ENCODE results near the gene DYRK2. TPM values are rescaled to one million over a fixed set of nuclear protein-coding genes. Genes with fewer than 3 reads are reported as not detected.

Gene DYRK2
- total and polyA plus RNA-seq, 4 donors, result 1.2 to 8.8 (median 4.9) TPM

- WGBS, result 42% methylated on average over 21 of the region's 21 CpGs
- no peak overlapping the region for H3K9ac ChIP-seq (ENCODE audit: low read depth in 1 of 2, low read length in 2 of 2)
Measured at GRCh38 chr12:67647181-67647798, 1.3 kb upstream of the DYRK2 start.

GRCh38 chr12:67647799-67648520, 585 bp upstream of the DYRK2 start:
- Histone ChIP-seq H3K9ac (ENCODE audit: low read depth in 1 of 2, low read length in 2 of 2) (no peak overlapping the region), H3K27me3 (ENCODE audit: control insufficient read depth in 4 of 4, insufficient read depth in 4 of 4, low read length in 3 of 4) (no peaks in the 10 kb centered on the region), H3K36me3 (ENCODE audit: control insufficient read depth in 4 of 4, insufficient read depth in 3 of 4, low read depth in 1 of 4, low read length in 3 of 4) (no peaks in the 10 kb centered on the region), H3K4me3 (ENCODE audit: low read depth in 1 of 3, low read length in 3 of 3) (peak overlapping the region; percentile 62 to 99 (median 76)), H3K9me3 (ENCODE audit: control insufficient read depth in 4 of 4, low read length in 3 of 4) (no peaks in the 10 kb centered on the region), H3K27ac (ENCODE audit: low read depth in 1 of 2, low read length in 2 of 2) (peak overlapping the region; percentile 71 to 78), H3K4me1 (ENCODE audit: control insufficient read depth in 4 of 4, insufficient read depth in 4 of 4, low read length in 3 of 4) (peaks cover 2 to 18% (median 9%) of the 10 kb centered on the region in 4 donors)
- DNase-seq (ENCODE audit: low spot score), result peak; percentile 55
- 2% methylated on average over 41 of the region's 41 CpGs for WGBS
- TF ChIP-seq SP1 (IDR thresholded peaks at IDR 0.05) (peak; percentile 44), YY1 (IDR thresholded peaks at IDR 0.05) (no peak), EGR1 (IDR thresholded peaks at IDR 0.05; ENCODE audit: low read depth in 2 of 2) (no peak), CTCF (IDR thresholded peaks at IDR 0.05; ENCODE audit: low read depth, low read length, missing input control) (peak; percentile 48), NR2F2 (IDR thresholded peaks at IDR 0.05) (peak; percentile 14), RXRA (IDR thresholded peaks at IDR 0.05) (peak; percentile 7 to 27), RAD21 (IDR thresholded peaks at IDR 0.05) (peak; percentile 43 to 47), ZBTB33 (IDR thresholded peaks at IDR 0.05) (no peak), TAF1 (conservative IDR thresholded peaks at IDR 0.05) (no peak), MAX (IDR thresholded peaks at IDR 0.05) (peak; percentile 18), REST (IDR thresholded peaks at IDR 0.05) (no peak)

More at GRCh38 chr12:67647181-67647798, 1.3 kb upstream of the DYRK2 start:
- no peak for DNase-seq (ENCODE audit: low spot score)
- Histone ChIP-seq H3K27me3 (ENCODE audit: control insufficient read depth in 4 of 4, insufficient read depth in 4 of 4, low read length in 3 of 4) (no peaks in the 10 kb centered on the region), H3K4me3 (ENCODE audit: low read depth in 1 of 3, low read length in 3 of 3) (peak overlapping the region in 2 of 3 donors; percentile 76 to 99), H3K9me3 (ENCODE audit: control insufficient read depth in 4 of 4, low read length in 3 of 4) (no peaks in the 10 kb centered on the region), H3K4me1 (ENCODE audit: control insufficient read depth in 4 of 4, insufficient read depth in 4 of 4, low read length in 3 of 4) (peaks cover 2 to 18% (median 9%) of the 10 kb centered on the region in 4 donors), H3K36me3 (ENCODE audit: control insufficient read depth in 4 of 4, insufficient read depth in 3 of 4, low read depth in 1 of 4, low read length in 3 of 4) (no peaks in the 10 kb centered on the region), H3K27ac (ENCODE audit: low read depth in 1 of 2, low read length in 2 of 2) (peak overlapping the region; percentile 71 to 78)
- TF ChIP-seq HNF4A (conservative IDR thresholded peaks at IDR 0.05) (peak in 1 of 2 donors; percentile 55), EGR1 (IDR thresholded peaks at IDR 0.05; ENCODE audit: low read depth in 2 of 2) (no peak), SP1 (IDR thresholded peaks at IDR 0.05) (peak; percentile 63)

Data from liver (tissue), 9 donors.